ENCODE data around the gene RNF214.
"Not testable (repeated sequence)": the region's sequence is repeated elsewhere in the genome, so short reads cannot be mapped to it uniquely, and the experiment has no call there.

Gene RNF214

GRCh38 chr11:117313091-117313490 lies 80.6 kb downstream of the RNF214 start:
- DNase-seq, result no peak

- no peak for DNase-seq
These were observed 81.6 kb downstream of the RNF214 start for GRCh38 chr11:117313828-117314768.

- no peak for DNase-seq
These were observed 82.4 kb downstream of the RNF214 start for GRCh38 chr11:117314840-117315239.

- peak in 1 of 58 donors; percentile 39 for DNase-seq
These were observed 83.1 kb downstream of the RNF214 start for GRCh38 chr11:117315285-117316196.

GRCh38 chr11:117316197-117316961 lies 83.9 kb downstream of the RNF214 start, which contains the start of gene BACE1:
TSS of gene BACE1 (minus strand) at chr11:117316256. CDS start at chr11:117315795, 461 bp downstream.
- DNase-seq, result peak; percentile 42 to 94 (median 84)

- no peak for DNase-seq
These were observed 86.3 kb downstream of the RNF214 start for GRCh38 chr11:117318738-117319137.

GRCh38 chr11:117319214-117319840 lies 86.9 kb downstream of the RNF214 start:
- DNase-seq, result no peak

GRCh38 chr11:117327255-117327566 lies 94.7 kb downstream of the RNF214 start:
- DNase-seq, result not testable (repeated sequence)

- peak; percentile 72 to 98 (median 94) for DNase-seq
These were observed 95.3 kb downstream of the RNF214 start, which contains the start of gene CEP164 for GRCh38 chr11:117327567-117328374. TSS of gene CEP164 (plus strand) at chr11:117327854. CDS start at chr11:117338587, 10,733 bp downstream.

- DNase-seq, result peak in 5 of 58 donors; percentile 33 to 74 (median 41)
These were observed 96.0 kb downstream of the RNF214 start for GRCh38 chr11:117328375-117329010.

- no peak for DNase-seq
These were observed 100.4 kb downstream of the RNF214 start for GRCh38 chr11:117332843-117333242.

GRCh38 chr11:117333917-117334316 lies 101.4 kb downstream of the RNF214 start:
- peak in 3 of 58 donors; percentile 16 to 61 (median 21) for DNase-seq

- no peak for DNase-seq
These were observed 102.4 kb downstream of the RNF214 start for GRCh38 chr11:117334896-117335295.

- no peak for DNase-seq
These were observed 102.9 kb downstream of the RNF214 start for GRCh38 chr11:117335399-117335798.
